ENCODE data around the gene MXRA8. TPM values are rescaled to one million over a fixed set of nuclear protein-coding genes. Genes with fewer than 3 reads are reported as not detected.

Gene MXRA8
- total RNA-seq, 4 donors from 2014 or later, result 48.8 to 226 (median 163) TPM

- no peak for TF ChIP-seq CTCF (IDR thresholded peaks at IDR 0.05; ENCODE audit: low read depth)
Observed at GRCh38 chr1:1315435-1315954, 42.9 kb downstream of the MXRA8 start.

- no peak for TF ChIP-seq CTCF (IDR thresholded peaks at IDR 0.05; ENCODE audit: low read depth)
Observed at GRCh38 chr1:1314678-1315335, 43.5 kb downstream of the MXRA8 start.

- no peak for TF ChIP-seq CTCF (IDR thresholded peaks at IDR 0.05; ENCODE audit: low read depth)
Observed at GRCh38 chr1:1314237-1314586, 44.1 kb downstream of the MXRA8 start.

DNA sequence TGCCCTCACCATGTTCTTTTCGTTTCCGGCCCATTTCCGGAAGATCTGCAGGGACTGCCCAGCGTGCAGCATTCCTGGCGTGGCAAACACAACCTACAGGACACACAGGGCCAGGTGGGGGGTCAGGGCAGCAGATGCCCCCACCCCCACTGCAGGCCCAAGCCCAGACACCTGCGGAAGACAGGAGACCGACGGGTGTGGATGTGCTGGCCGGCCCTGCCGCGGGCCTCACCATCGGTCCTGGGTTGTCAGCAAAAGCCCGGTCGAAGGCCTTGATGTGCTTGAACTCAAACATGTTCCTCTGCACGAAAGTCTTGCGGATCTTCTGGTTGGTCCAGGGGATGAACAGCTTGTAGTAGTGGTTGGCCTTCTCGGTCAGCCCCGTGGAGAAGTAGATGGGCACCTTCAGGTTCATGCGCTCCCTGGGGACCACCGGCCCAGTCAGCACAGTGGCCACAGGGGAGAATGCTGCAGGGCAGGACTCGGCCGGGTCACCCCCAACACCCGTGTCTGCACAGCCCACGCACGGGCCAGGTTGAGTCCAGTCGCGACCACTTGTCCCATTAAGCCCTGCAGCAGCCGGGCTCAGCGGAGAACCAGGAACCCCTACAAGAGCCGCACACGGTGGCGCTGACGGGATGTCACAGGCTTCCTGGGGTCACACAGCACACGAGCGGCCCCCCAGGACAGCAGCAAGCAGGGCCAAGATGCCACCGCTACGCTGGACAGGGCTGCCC, 44.7 kb downstream of the MXRA8 start:
- no peak for TF ChIP-seq CTCF (IDR thresholded peaks at IDR 0.05; ENCODE audit: low read depth)

GRCh38 chr1:1312450-1313314, 45.7 kb downstream of the MXRA8 start:
- TF ChIP-seq CTCF (IDR thresholded peaks at IDR 0.05; ENCODE audit: low read depth), result no peak

DNA sequence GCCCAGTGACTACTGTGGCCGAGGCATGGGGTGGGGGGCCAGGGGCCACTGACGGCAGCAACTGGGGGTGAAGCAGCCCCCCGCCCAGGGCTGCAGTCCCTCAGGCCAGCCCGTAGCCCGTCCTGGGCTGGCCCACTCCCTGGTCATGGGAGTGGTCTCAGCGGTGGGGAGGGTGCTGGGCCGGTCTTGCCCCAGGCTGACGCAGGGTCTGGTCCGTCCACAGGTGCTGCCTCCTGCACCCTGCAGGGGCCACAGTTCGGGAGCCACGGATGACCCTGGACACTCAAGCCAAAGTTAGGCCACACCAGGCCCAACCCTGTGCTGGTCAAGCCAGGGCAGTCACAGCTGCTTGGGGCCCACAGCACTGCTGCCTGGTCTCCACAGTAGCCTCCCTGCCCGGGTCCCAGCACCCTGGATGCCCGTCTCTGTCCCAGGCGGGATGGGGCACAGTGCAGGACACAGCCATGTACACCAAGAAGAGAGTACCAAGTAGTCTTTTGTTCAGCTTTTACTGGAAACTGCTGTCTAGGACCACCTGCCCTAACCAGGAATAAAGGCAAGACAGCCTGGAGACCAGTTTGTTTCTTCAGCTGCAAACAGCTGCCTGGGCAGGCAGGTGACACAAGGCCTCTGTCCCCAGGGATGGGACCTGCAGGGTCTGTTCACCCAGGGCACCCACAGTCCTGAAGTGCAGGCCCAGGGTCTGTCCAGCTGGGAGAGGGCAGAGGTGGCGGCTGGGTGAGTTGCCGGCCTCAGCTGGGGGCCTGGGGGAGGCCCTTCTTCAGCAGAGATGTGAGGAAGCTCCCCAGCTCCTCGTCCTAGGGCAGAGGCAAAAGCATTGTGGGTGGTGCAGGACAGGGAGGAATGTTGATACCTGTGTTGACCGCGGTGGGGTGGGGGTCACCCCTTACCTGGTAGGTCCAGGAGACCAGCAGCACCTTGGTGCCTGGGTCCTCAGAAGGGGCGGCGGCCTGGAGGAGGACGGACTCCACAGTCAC, 46.9 kb downstream of the MXRA8 start:
- no peak for TF ChIP-seq CTCF (IDR thresholded peaks at IDR 0.05; ENCODE audit: low read depth)

Measured in subcutaneous adipose tissue (tissue), 4 donors.